ENCODE results near the gene FAM83F.
A peak's percentile ranks its signal among the peaks of the same experiment; 100 is the strongest.
"Not testable (repeated sequence)": the region's sequence is repeated elsewhere in the genome, so short reads cannot be mapped to it uniquely, and the experiment has no call there.

FAM83F gene

DNA sequence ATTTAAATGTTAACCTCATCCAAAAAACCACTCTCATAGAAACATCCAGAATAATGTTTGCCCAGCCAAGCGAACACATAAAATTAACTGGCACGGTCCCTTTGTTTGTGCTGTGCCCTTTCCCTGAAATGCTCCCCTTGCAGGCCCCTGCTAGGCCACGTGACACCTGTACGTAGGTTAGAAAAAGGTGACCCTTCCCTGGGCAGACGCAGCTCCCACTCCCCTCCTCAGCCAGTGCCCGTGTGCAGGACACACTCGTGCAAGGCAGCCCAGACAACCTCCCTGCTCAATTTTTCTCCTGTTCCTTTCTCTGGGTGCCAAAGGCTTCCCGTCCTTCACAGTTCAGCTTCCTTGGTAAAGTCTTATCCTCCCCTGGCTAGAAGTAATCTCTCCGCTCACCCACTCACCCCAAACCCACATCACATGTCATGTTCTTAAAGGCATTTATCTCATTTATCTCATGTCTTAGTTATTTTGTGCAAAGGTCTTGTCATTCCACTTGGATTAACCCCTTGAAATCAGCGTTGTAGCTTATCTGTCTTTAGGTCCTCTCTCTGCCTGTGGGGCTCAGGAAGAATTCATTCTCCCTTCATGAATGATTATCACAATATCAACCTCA, 20.7 kb downstream of the FAM83F start:
- no peak for DNase-seq (ENCODE audit: low spot score)

DNA sequence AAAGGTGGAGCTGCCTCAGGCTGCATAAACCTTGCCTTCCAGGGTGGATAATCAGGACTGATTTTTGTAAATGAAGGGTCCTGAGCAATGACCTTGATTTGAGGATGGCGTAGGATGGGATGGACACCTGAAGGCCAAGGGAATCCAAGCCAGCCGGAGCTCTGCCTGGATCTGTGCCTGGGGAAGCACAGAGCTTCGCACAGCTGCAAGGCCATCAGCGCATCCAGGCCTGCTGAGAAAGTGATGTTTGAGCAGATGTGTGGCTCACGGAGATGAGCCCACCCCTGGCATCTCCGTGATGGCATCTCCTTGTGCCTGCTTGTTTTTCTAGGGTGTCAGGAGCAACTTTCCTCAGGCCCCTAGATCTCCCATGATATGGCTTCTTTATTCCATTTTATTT, 23.3 kb downstream of the FAM83F start:
- no peak for DNase-seq (ENCODE audit: low spot score)

DNA sequence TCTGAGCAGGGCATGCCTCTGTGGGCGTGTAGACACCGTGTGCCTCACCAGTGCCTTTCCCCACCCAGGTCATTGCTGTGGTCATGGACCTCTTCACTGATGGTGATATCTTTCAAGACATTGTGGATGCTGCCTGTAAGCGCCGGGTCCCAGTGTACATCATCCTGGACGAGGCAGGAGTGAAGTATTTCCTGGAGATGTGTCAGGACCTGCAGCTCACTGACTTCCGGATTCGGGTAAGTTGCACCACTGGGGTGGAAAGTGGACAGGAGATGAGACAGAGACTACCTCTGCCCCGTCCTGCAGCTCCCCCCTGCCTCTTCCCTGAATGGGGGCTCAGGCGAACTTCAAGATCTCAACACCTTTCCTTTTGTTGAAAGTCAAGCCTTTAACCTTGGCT, 24.3 kb downstream of the FAM83F start:
- DNase-seq (ENCODE audit: low spot score): no peak

DNA sequence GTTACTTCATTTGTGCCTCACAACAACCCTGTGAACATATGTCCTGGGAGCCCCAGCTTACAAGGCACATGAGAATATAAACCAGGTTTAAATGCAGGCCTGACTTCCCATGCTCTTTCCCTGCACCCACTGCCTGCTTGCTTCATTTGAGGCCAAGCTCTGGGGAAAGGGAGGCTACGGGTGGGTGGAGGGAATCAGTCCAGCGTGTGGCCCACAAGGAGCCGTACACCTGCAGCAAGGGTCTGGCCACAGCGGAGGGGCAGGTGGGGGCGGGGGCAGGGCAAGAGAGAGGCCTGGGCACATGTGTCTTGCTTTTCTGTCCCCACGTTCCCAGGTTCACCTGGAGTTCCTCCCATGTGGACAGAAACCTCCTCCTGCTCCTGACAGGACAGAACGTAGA, 26.2 kb downstream of the FAM83F start:
- no peak for DNase-seq (ENCODE audit: low spot score)

DNA sequence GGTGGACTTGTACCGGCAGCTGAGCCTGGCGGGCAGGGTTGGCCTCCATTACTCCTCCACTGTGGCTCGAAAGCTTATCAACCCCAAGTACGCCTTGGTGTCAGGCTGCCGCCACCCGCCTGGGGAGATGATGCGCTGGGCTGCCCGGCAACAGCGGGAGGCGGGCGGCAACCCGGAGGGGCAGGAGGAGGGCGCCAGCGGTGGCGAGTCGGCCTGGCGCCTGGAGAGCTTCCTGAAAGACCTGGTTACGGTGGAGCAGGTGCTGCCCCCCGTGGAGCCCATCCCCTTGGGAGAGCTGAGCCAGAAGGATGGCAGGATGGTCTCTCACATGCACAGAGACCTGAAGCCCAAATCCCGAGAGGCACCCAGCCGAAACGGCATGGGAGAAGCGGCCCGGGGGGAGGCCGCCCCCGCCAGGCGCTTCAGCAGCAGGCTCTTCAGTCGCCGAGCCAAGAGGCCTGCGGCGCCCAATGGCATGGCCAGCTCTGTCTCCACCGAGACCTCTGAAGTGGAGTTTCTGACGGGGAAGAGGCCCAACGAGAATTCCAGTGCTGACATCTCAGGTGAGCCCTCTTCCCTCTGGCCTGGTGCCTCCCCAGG, 26.7 kb downstream of the FAM83F start:
- DNase-seq (ENCODE audit: low spot score): no peak

DNA sequence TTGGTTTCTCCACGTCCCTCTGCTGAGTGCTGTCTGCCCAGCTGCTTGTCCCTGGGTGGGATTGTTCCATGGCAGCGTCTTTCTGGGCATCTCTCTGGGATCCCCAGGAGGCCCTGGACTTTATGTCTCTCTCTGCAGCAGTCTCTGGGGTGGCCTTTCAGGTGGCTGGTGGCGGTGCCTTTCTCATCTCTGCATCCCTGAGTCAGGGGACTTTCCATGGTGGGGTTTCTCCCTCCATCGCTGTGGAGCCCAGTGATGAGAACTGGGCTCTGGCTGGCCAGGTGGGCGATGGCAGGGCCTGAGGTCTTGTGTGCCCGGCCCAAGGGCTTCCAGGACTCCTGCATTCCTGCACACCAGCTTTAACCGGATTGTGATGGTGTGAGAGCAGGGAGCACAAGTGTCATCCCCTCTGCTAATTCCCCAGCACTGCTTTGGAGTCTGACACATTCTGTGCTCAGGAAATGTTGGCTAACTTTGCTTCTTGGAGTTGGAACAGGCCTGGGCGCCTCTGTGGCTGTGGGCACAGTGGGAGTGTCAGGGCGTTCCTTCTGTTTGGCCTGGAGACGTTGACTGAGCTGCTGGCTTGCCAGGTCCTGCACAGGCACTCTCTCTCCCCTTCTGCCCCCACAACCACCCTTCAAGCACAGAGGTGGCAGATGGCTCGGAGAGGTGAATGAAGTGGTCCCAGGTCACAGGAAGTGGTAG, 27.9 kb downstream of the FAM83F start:
- no peak for DNase-seq (ENCODE audit: low spot score)

DNA sequence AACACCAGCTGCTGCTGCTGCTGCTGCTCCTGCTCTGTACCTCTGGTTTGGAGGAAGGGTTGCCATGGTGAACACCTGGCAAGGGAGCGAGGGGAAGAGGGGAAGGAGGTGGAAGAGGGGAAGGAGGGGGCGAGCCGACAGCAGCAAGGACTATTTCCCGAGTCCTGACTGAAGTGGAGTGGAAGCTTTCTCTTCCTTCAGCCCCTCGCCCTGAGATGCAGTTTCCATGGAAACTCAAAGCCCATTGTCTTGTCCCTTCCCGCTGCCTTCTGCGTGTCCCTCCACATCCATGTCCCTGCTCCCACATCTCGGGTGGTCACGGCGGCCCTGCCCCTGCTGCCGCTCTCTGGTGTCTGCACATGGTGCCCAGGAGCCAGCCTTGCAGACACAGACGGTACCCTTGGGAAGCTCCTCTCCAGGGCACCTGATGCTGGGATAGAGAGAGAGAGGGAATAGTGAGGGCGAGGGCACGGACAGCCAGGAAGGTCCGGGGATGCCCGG, 28.6 kb downstream of the FAM83F start:
- DNase-seq (ENCODE audit: low spot score): no peak

DNA sequence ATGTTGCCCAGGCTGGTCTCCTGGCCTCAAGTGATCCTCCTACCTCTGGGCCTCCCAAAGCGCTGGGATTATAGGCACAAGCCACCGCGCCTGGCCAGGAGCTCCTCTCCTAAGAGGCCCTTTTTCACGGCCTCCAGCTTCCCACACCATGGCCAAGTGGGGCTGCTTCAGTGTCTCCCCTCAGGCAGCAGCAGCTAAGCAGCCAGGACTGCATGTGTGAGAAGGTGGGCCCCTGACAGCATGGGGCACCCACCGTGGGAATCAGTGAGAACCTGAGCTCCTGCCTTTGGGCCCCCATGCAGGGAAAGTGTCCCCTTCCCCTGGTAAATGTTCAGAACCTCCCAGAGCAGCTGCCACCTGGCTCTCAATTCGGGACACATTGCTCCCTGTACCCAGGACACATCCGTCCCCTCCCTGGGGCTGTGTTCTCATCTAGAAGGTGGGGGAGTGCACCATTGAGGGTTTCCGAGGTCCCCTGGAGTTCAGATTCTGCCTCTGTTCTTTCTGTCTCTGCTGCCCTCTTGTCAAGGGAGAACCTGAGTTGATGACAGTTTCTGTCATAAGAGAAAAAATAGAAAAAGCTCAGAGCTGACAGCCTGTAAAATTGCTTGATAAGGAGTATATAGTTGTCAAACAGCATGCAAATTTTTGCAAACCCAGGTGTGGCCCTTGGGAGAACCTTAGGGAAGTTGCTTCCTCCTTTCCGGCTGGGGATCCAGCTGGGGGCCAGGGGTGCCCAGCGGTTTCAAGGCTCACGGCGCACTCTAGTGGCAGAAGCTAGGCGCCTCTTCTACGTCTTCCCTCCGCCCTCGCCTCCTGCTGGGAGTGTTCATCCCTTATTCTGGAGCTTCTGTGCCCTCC, 29.7 kb downstream of the FAM83F start:
- DNase-seq (ENCODE audit: low spot score): peak; percentile 88

DNA sequence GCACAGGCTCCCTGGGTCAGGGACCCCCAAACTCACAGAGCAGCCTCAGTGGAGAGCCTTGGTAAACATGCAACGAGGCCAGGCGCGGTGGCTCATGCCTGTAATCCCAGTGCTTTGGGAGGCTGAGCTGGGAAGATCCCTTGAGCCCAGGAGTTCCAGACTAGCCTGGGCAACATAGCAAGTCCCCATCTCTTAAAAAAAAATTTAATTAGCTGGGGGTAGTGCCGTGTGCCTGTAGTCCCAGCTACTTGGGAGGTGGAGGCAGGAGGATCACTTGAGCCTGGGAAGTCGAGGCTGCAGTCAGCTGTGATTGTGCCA, 30.3 kb downstream of the FAM83F start:
- DNase-seq (ENCODE audit: low spot score): not testable (repeated sequence)

DNA sequence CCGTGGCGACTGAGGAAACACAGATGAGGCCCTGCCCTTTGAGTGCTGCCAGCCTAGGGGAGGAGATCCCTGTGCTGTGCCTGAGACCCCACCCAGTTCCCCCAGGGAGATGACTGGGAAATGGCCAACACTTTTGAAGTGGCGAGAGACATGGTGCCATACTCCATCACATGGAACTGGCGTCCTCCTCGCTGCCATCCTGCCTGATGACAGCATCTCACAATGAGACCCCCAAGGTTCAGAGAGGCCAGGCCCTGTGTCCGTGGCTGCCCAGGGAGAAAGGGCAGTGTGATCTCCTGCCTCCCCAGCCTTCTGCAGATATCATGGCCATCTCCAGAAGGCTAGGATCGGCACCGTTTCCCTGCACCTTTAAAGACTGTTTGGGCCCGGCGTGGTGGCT, 31.1 kb downstream of the FAM83F start:
- no peak for DNase-seq (ENCODE audit: low spot score)

DNA sequence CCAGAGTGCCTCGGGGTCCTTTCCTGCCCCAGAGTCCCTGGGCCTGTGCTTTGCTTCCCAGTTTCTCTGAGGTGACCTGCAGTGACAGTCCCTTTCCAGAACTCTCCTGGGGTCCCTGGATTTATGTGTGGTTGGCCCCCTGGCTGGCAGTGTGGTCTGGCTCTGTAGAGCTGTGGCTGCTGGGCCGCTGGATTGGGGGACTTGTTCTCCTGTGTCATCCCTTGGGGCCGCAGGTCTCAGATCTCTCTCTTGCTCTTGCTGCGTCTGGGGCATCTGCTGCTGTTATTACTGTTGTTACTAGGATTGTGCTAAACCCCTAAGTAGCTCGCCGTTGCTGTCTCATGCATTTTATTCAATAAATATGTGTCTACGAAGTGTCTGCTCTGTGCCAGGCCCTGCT, 31.9 kb downstream of the FAM83F start:
- no peak for DNase-seq (ENCODE audit: low spot score)

DNA sequence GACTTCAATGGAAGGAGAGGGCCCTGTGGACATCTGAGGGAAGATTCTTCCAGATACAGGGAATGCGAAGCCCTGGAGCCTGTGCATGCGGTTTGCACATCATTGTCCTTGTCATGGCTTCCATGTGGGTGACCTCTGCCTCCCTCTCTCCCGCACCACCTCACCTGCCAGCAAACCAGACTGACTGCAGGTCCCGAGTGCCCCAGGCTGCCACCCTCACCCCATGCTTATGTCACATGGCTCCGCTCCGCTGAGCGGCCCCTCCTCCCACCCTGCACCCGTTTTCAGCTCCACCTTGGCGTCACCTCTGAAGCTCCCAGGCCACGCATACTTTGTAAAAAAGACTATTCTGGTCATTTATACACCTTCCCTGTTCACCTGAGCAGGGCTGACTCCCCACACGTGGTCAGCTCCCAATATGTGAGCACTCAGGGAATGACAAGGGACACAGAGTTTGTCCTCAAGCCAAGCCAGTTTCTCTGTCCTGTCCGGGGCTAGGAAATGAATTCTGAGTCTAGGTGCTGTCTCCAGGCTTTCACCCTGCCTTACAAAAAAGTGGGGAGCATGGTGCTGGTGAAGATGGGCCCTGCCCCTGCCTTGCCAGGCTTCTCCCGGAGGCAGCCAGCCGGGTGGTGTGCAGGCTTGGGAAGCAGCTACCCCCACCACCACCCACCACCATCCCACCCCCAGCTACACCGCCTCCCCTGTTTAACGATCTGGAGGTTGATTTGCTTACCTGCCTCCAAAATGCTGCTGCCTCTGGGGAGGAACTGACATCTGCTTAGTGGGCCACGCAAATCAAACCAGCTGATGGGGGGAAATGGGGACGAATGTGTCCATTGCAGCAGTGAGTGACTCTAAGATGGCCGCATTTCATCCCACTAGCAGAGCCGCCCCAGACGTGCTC, 32.7 kb downstream of the FAM83F start:
- no peak for DNase-seq (ENCODE audit: low spot score)

DNA sequence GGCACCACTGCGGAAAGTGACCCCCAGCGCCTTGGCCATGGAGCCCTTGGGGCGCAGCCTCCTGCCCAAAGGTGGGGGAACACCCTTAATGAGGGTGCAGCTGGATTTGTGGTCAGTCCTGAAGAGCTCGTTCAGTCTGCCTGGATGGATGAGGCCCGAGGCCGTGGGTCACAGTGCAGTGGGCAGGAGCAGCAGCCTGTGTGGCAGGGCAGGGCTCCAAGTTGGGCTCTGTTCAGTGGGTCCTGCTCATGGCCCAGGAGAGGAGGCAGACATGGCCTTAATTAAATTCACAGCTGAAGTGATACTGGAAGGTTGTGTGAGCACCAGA, 33.3 kb downstream of the FAM83F start:
- no peak for DNase-seq (ENCODE audit: low spot score)

DNA sequence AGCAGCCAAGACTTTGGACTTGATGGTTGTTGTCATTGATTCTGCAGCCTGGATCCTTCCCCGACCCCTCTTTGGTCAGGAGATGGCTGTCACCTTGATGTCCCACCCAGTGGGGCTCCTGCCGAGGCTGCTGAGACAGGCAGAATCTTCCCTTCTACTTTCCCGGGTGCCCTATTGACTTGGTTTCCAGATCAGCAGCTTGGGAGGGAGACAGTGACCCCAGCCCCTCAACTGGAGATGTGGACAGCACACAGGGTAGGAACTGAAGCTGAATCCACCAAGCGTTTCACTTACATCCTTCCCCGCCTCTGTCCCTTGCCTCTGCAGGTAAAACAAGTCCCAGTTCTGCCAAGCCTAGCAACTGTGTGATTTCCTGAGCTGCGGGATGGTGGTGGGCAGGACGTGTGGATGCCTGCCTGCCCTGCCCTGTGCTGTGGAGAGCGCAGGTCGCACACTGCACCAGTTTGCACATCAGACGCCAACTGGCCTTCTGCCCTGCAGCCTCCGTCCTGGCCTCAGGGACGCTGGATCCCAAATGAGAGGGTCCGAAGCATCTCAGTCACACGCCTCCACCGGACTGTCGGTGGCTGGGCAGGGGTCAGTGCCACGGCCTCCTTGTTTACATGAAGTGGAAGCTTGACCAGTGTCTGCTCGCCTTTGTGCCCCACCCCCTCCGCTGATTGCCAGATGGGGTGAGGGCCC, 34.6 kb downstream of the FAM83F start:
- DNase-seq (ENCODE audit: low spot score): no peak

DNA sequence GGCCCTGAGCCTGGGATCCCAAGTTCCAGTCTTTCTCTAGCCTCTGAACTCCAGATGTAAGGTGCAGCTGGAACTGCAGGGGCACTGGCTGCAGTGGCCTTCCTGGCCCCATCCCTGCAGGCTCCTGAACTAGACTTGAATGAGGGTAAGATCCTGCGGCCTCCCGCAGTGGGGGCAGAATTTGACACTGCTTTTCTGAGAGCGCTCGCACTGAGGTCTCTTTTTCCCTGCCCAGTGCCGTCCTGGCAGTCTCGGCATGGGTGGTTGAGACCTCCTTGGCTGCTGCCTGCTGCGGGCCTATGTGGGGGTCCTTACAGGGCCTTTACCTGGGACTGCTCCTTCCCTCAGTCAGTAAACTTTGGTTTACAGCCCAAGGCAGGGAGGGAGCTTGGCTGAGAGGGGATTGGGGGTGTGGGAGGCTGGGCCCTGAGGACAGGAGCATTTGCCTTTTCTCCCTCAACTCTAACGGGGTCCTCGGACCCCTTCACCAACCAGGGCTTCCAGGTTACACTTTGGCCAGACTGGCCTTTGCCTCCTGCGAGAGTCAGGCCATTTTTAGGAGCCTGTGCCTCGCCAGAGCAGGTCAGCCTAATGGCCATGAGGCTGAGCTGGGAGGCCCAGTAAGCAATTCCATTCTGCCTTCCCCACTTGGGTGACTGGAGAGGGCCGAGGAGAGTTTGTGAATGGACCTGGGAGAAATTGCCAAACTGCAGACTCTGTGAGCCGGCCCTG, 35.4 kb downstream of the FAM83F start:
- no peak for DNase-seq (ENCODE audit: low spot score)

DNA sequence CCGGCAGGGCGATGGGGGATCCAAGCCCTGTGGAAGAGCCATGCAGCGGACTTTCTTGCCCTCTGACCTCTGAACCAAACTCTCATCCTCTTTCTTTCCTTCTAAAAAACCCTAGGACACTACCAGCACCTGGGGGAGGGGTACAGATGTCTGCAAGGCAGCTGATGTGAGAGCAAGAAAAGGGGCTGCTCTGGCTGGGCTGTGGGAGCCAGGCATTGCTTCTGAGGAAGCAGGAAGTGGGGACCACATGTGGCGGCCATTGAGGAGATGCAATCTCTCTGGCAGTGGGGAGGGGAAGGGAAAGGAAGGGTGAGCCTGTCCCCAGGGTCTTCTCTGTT, 36.0 kb downstream of the FAM83F start:
- no peak for DNase-seq (ENCODE audit: low spot score)

DNA sequence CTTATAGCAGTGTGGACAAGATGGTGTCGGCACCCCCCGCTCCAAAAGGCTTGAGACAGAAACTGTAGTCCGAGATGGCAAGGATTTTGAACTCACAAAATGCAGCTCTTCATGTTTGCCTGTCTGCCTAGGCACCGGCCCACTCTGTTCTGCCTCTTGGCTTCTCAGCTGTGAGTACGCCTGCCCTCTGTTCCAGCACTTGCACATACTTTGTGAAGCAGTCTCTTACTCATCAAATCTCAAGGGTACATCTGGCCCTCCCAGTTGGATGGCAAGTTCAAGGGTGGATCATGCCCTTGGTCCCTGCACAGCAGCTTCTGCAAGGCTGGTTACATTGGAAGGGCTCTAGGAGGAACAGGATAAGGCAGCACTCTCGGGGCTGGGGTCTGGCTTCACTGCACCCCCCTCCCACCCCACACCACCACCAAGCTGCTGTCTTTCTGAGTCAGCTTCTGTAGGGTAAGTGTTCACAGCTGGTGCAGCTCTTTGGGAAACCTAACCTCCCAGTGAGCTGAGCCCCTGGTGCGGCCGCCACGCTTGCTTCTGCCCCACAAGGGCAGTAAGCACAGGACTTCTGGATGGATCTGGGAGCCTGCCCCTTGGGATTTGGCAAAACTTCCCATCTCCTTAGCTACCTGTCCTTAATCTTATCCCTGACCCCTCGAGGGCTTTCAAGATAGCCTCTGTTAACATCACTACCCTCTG, 37.2 kb downstream of the FAM83F start:
- DNase-seq (ENCODE audit: low spot score): no peak

DNA sequence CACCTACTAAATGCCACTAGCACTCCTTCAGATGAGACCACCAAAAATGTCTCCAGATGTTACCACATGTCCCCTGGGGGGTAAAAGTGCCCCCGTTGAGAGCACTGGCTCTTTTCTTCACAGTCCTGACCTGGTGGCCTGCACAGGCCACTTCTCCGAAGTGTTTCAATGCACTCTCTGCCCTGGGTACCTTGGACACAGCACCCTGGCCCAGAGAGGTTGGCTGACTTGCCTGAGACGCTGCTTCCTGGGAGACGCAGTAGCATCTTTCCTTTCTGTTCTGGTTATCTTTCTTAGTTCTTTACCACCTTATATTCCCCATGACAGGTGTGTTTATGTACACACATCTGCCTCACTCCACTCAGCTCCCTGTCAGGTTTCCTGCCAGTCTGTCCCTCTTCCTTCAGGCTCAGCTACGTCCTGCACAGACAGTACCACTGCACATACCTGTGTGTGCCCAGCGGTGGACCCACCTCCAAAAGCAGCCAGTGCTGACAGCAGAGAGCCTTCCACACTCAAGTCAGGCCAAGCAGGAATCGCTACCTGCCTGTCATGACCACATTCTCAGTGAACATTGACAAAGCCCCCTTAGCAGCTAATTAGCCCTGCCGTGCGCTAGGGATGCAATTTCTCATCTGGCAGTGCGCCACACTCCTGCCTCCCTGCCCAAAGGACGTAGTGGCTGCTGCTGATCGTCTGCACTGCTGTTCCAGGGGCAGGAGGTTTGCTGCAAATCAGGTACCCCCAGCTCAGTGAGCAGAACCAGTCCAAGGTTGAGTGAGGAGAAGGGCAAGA, 39.0 kb downstream of the FAM83F start:
- no peak for DNase-seq (ENCODE audit: low spot score)

DNA sequence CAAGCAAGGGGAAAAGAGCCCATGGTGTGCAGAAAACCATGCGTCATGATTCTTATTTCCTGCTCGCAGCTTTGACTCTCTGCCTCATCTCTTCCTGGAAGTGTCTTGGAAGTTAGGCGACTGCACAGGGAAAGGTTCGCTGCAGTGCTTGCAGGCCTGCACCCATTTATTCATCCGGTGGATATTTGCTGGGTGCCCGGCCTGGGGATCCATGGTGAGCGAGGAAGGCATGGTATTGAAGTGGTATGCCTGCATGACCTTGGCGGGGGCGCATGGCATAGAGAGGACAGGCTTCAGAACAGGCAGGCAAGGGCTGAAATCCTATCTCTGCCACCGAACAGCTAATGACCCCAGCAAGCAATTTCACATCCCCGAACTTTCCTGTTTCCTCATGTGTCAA, 40.6 kb downstream of the FAM83F start:
- DNase-seq (ENCODE audit: low spot score): no peak

All from AG08396 (cell line).